ENCODE results near the gene TMPRSS6.

Gene TMPRSS6

DNA sequence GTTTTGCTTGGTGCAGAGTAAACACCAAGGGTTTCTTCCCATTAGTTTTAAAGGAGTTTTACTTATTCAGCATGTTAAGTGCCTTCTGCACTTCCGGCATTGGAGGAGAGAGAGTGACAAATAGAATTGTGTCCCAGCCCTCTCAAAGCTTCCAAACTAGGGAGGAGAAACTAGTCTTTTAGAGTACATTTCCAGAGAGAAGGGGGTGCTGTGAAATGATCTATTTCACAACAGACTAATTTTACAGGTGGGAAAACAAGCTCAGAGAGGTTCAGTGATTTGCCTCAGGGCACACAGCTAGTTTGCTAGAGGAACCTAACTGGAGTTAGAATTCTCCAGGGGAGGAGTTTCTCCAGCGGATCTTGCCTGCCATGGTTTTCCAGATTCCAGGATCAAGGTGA lies 77.4 kb downstream of the TMPRSS6 start:
- TF ChIP-seq YY1 (IDR thresholded peaks at IDR 0.05; ENCODE audit: insufficient read depth, insufficient read length) (no peak), ZNF274 (IDR thresholded peaks at IDR 0.05; ENCODE audit: low read depth, low read length) (no peak)

DNA sequence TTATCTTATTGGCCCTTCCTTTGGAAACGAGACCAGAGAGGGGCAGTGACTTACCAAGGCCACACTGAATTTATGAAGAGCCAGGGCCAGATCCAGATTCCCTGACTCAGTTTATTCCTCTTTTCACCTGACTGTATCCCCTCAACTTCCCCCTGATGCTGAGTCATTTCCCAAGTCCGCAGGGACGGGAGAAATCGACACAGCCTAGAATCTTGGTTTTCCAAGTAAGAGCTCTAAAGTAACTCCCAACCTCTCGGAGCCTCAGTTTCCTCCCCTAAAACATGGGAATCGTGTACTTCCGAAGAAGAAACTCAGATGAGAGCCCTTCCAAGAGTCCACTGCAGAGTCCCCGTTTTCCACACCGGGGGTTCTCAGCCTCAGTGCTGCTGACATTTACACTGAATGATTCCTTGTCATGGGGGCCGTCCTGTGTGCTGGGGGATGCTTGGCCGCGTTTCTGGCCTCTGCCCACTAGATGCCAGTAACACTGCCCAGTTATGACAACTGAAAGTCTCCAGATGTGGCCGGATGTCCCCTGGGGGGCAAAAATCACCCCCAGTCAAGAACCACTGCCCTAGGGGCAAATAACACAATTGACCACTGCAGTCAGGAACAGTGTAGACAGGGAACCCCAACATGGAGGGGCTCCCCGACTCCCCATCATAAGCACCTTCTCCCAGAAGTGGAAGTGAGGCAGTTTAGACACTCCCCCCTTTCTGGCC lies 78.8 kb downstream of the TMPRSS6 start:
- Histone ChIP-seq H3K4me1 (ENCODE audit: insufficient read depth, insufficient read length) (peaks cover 28% of the 10 kb centered on the region), H3K36me3 (ENCODE audit: insufficient read depth, insufficient read length, low read length) (peaks cover 40% of the 10 kb centered on the region), H3K9ac (ENCODE audit: insufficient read length, low read depth) (peak overlapping the region; percentile 21), H3K27me3 (ENCODE audit: insufficient read depth, insufficient read length) (no peaks in the 10 kb centered on the region), H3K9me3 (ENCODE audit: insufficient read depth, low read length) (no peaks in the 10 kb centered on the region), H3K4me3 (ENCODE audit: insufficient read length, low read depth) (no peak overlapping the region)
- DNase-seq (ENCODE audit: low read depth, low spot score), result no peak
- no peak for TF ChIP-seq SUZ12 (IDR thresholded peaks at IDR 0.05; ENCODE audit: extremely low read depth, insufficient read depth, insufficient read length)
- TF ChIP-seq YY1 (IDR thresholded peaks at IDR 0.05; ENCODE audit: insufficient read depth, insufficient read length), result no peak

More for the DNA sequence above, 77.4 kb downstream of the TMPRSS6 start:
- Histone ChIP-seq H3K4me3 (ENCODE audit: insufficient read length, low read depth) (no peak overlapping the region), H3K27me3 (ENCODE audit: insufficient read depth, insufficient read length) (no peaks in the 10 kb centered on the region), H3K36me3 (ENCODE audit: insufficient read depth, insufficient read length, low read length) (peaks cover 29% of the 10 kb centered on the region), H3K9ac (ENCODE audit: insufficient read length, low read depth) (no peak overlapping the region), H3K4me1 (ENCODE audit: insufficient read depth, insufficient read length) (peaks cover 22% of the 10 kb centered on the region), H3K9me3 (ENCODE audit: insufficient read depth, low read length) (no peaks in the 10 kb centered on the region)
- DNase-seq (ENCODE audit: low read depth, low spot score), result no peak

DNA sequence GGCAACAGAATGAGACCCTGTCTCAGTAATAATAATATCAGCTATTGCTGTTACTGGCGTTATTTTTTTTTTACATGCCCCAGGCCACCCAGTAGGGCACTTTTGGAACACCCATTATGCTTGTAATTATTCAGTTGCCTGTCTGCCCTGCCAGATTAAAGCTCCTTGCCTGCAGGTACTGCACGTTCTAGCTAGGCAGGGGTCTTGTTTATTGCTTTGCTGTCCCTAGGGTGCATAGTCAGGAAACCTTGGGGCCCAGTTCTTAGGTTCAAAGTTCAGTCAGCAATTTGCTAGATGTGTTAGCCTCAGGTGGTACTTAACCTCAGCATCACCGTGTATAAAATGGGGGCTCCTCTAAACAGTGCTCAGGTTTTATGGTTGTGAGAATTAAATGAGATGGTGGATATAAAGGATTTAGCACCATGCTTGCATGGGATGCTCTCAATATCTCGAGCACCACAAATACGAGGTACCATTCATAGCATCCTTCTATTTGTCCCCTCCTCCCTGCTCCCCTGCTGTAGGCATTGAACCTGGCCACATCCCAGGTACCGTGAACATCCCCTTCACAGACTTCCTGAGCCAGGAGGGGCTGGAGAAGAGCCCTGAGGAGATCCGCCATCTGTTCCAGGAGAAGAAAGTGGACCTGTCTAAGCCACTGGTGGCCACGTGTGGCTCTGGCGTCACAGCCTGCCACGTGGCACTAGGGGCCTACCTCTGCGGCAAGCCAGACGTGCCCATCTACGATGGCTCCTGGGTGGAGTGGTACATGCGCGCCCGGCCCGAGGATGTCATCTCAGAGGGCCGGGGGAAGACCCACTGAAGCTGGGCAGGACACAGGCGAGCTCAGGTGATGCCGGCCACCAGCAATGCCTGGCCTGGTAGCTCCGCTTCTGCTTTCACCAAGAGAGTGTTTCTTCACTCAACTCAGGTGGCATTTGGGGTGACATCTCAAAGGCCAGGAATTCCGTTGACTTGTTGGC lies 80.5 kb downstream of the TMPRSS6 start:
- H3K4me1 ChIP-seq (ENCODE audit: insufficient read depth, insufficient read length), result peaks cover 30% of the 10 kb centered on the region
- H3K4me3 ChIP-seq (ENCODE audit: insufficient read length, low read depth), result no peak overlapping the region
- H3K9me3 ChIP-seq (ENCODE audit: insufficient read depth, low read length), result no peaks in the 10 kb centered on the region
- no peak overlapping the region for H3K9ac ChIP-seq (ENCODE audit: insufficient read length, low read depth)
- H3K36me3 ChIP-seq (ENCODE audit: insufficient read depth, insufficient read length, low read length), result peaks cover 57% of the 10 kb centered on the region
- TF ChIP-seq SUZ12 (IDR thresholded peaks at IDR 0.05; ENCODE audit: extremely low read depth, insufficient read depth, insufficient read length) (no peak), YY1 (IDR thresholded peaks at IDR 0.05; ENCODE audit: insufficient read depth, insufficient read length) (no peak), ZNF274 (IDR thresholded peaks at IDR 0.05; ENCODE audit: low read depth, low read length) (no peak)
- no peaks in the 10 kb centered on the region for H3K27me3 ChIP-seq (ENCODE audit: insufficient read depth, insufficient read length)
- no peak for DNase-seq (ENCODE audit: low read depth, low spot score)

DNA sequence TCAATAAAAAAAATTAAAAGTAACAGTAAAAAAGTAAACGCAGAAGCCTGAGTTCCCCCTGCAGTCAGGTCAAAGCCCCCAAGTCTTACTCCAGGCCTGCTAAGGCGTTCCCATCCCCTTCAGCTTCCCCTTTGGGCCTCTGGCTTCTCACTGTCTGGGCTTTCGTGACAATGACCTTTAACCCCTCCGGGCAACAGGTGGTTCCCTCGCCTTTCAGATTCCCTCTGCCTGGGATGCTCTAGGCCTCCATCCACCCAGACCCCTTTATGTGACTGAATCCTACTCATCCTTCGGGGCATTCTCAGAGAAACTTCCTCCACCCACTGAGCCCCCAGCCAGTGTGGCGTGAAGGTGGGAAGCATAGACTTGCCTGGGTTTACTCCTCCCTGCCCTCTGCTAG lies 82.0 kb downstream of the TMPRSS6 start:
- Histone ChIP-seq H3K9ac (ENCODE audit: insufficient read length, low read depth) (no peak overlapping the region), H3K36me3 (ENCODE audit: insufficient read depth, insufficient read length, low read length) (peaks cover 64% of the 10 kb centered on the region)
- no peak for DNase-seq (ENCODE audit: low read depth, low spot score)

DNA sequence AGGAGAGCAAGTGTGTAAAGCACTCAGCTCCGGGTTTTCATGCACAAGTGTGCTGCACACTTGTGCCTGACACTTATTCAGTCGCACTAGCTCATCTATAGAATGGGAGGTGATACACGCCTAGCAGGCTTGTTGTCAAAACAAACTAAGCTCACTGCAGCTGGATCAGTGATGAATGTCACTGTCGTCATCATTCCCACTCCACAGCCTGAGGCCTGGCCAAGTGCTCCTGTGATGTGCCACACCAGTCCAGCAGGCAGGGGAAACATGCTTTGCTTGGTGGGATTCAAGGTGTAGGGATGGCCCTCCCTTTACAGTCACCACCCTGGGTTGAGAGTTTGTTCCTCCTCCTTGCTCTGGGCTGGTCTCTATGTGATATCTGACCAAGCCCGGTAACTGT lies 83.2 kb downstream of the TMPRSS6 start:
- Histone ChIP-seq H3K36me3 (ENCODE audit: insufficient read depth, insufficient read length, low read length) (peaks cover 66% of the 10 kb centered on the region), H3K4me1 (ENCODE audit: insufficient read depth, insufficient read length) (peaks cover 28% of the 10 kb centered on the region), H3K4me3 (ENCODE audit: insufficient read length, low read depth) (no peak overlapping the region), H3K27me3 (ENCODE audit: insufficient read depth, insufficient read length) (no peaks in the 10 kb centered on the region), H3K9ac (ENCODE audit: insufficient read length, low read depth) (no peak overlapping the region), H3K9me3 (ENCODE audit: insufficient read depth, low read length) (no peaks in the 10 kb centered on the region)
- no peak for TF ChIP-seq ZNF274 (IDR thresholded peaks at IDR 0.05; ENCODE audit: low read depth, low read length)
- no peak for TF ChIP-seq YY1 (IDR thresholded peaks at IDR 0.05; ENCODE audit: insufficient read depth, insufficient read length)
- TF ChIP-seq SUZ12 (IDR thresholded peaks at IDR 0.05; ENCODE audit: extremely low read depth, insufficient read depth, insufficient read length), result no peak
- no peak for DNase-seq (ENCODE audit: low read depth, low spot score)

More for the DNA sequence above, 82.0 kb downstream of the TMPRSS6 start:
- peaks cover 26% of the 10 kb centered on the region for H3K4me1 ChIP-seq (ENCODE audit: insufficient read depth, insufficient read length)
- TF ChIP-seq YY1 (IDR thresholded peaks at IDR 0.05; ENCODE audit: insufficient read depth, insufficient read length), result no peak
- no peak for TF ChIP-seq ZNF274 (IDR thresholded peaks at IDR 0.05; ENCODE audit: low read depth, low read length)
- no peak for TF ChIP-seq SUZ12 (IDR thresholded peaks at IDR 0.05; ENCODE audit: extremely low read depth, insufficient read depth, insufficient read length)
- H3K4me3 ChIP-seq (ENCODE audit: insufficient read length, low read depth), result no peak overlapping the region
- H3K27me3 ChIP-seq (ENCODE audit: insufficient read depth, insufficient read length), result no peaks in the 10 kb centered on the region
- no peaks in the 10 kb centered on the region for H3K9me3 ChIP-seq (ENCODE audit: insufficient read depth, low read length)

DNA sequence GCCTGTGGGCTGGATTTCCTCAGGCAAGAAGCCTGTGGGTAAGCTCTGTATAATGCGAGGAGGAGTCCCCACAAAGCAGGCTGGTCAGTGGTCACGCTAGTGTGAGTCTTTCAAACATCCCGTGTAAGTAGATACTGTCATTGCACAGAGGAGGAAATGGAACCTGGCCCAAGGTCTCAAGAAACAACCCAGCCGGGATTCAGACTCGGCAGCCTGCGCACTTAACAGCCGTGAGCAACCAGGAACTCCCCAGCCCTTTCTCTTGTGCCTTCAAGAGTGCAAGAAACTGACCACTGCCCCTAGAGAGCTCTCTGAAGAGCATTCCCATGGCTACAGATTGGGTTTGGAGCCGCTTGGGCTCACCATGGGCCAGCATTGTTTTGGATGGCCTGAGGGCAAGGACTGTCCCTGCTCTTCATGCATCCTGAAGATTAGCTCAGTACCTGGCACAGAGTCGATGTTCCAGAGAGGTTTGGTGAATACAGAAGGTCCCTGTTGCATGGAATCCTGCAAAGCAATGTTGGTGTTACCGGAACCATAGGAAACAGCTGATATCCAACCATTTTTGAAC lies 83.9 kb downstream of the TMPRSS6 start:
- DNase-seq (ENCODE audit: low read depth, low spot score), result no peak
- Histone ChIP-seq H3K4me1 (ENCODE audit: insufficient read depth, insufficient read length) (peaks cover 27% of the 10 kb centered on the region), H3K27me3 (ENCODE audit: insufficient read depth, insufficient read length) (no peaks in the 10 kb centered on the region), H3K36me3 (ENCODE audit: insufficient read depth, insufficient read length, low read length) (peaks cover 66% of the 10 kb centered on the region), H3K9ac (ENCODE audit: insufficient read length, low read depth) (peak overlapping the region; percentile 28), H3K4me3 (ENCODE audit: insufficient read length, low read depth) (no peak overlapping the region), H3K9me3 (ENCODE audit: insufficient read depth, low read length) (no peaks in the 10 kb centered on the region)
- no peak for TF ChIP-seq SUZ12 (IDR thresholded peaks at IDR 0.05; ENCODE audit: extremely low read depth, insufficient read depth, insufficient read length)
- no peak for TF ChIP-seq YY1 (IDR thresholded peaks at IDR 0.05; ENCODE audit: insufficient read depth, insufficient read length)
- TF ChIP-seq ZNF274 (IDR thresholded peaks at IDR 0.05; ENCODE audit: low read depth, low read length), result no peak

Measured in NT2/D1 (cell line).